ENCODE data around the gene MAP3K20. TPM values are rescaled to one million over a fixed set of nuclear protein-coding genes. Genes with fewer than 3 reads are reported as not detected.
A peak's percentile ranks its signal among the peaks of the same experiment; 100 is the strongest.

The MAP3K20 gene
- total RNA-seq, 1 experiment from 2014 or later: 150 TPM

DNA sequence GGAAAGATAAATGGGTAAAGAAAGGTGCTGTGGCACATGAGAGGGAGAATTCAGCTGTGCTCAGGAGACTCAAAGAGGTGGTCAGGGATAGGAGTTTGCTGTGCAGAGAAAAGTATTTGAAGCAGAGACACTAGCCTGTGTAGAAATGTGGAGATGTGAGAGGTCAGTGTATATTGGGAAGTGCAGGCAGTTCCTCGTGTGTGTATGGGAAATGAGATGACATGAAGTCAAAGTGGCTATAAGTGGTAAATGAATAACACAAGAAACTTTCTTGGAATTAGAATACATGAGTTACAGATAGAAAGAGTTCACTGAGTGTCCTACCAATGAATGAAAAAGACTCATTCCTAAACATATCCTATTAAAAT lies 11.6 kb downstream of the MAP3K20 start:
- CTCF ChIA-PET: interaction anchor here (0.6 to 1.3 kb wide), 5 partner anchors 31 to 130 kb away, joined by 3 read pairs; no protein-coding TSS in a partner anchor

DNA sequence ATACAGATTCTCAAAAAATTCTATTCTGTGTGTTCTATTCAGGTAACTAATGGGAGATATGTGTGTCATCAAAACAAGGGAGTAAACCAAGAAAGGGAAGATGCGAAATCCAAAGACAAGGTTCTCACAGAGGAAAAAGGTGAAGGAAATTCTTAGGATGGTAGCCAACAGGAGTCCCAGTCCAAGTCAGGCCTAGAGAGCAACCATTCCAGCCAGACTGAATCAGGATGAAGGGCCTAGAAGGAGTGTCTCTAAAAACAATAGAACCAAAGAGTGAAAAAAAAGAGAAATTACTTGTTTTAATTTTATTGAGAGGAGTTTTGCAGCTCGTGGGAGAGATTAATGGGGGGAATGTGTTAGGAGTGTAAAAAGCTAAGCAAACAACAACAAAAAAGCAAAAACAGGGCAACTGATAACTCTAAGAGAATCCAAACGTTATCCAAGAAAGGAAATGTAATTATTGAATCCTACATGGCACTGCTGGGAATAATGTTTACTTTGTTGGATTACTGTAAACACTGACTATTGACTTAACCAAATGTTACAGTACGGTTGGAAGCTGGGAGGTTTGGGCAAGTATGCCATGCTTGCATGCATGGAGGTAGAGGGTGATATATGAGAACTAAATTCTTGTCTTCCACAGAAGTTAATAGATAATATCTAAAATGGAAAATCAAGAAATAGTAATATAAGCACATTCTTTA lies 12.3 kb downstream of the MAP3K20 start:
- no peak for DNase-seq (ENCODE audit: unreplicated experiment)
- intact Hi-C loops (cut with micrococcal nuclease): no loop called here
- POLR2A ChIA-PET: interaction anchor here (0.6 to 3.1 kb wide), 9 partner anchors 10 to 122 kb away, joined by 3 to 20 read pairs (median 6); no protein-coding TSS in a partner anchor
- H3K27ac Mint-ChIP-seq (ENCODE audit: low read depth, unreplicated experiment): peak overlapping the region; percentile 62
- no TSS peak for BruUV-seq (replicated peaks)
- no peaks in the 10 kb centered on the region for H3K9me3 Mint-ChIP-seq (ENCODE audit: unreplicated experiment)
- peaks cover 16% of the 10 kb centered on the region for H3K36me3 Mint-ChIP-seq (ENCODE audit: insufficient read depth, unreplicated experiment)
- CTCF ChIA-PET: interaction anchor here (1.2 to 1.3 kb wide), 2 partner anchors 122 to 129 kb away, joined by 3 read pairs; no protein-coding TSS in a partner anchor
- H3K4me3 Mint-ChIP-seq (ENCODE audit: unreplicated experiment): no peak overlapping the region
- peaks cover 18% of the 10 kb centered on the region for H3K4me1 Mint-ChIP-seq (ENCODE audit: insufficient read depth, unreplicated experiment)
- H3K27me3 Mint-ChIP-seq (ENCODE audit: insufficient read depth, unreplicated experiment): no peaks in the 10 kb centered on the region
- TF ChIP-seq, protein P1, sequence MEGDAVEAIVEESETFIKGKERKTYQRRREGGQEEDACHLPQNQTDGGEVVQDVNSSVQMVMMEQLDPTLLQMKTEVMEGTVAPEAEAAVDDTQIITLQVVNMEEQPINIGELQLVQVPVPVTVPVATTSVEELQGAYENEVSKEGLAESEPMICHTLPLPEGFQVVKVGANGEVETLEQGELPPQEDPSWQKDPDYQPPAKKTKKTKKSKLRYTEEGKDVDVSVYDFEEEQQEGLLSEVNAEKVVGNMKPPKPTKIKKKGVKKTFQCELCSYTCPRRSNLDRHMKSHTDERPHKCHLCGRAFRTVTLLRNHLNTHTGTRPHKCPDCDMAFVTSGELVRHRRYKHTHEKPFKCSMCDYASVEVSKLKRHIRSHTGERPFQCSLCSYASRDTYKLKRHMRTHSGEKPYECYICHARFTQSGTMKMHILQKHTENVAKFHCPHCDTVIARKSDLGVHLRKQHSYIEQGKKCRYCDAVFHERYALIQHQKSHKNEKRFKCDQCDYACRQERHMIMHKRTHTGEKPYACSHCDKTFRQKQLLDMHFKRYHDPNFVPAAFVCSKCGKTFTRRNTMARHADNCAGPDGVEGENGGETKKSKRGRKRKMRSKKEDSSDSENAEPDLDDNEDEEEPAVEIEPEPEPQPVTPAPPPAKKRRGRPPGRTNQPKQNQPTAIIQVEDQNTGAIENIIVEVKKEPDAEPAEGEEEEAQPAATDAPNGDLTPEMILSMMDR (IDR thresholded peaks at IDR 0.05; ENCODE audit: unreplicated experiment): no peak

More for the DNA sequence above, 11.6 kb downstream of the MAP3K20 start:
- Mint-ChIP-seq H3K27me3 (ENCODE audit: insufficient read depth, unreplicated experiment) (no peaks in the 10 kb centered on the region), H3K36me3 (ENCODE audit: insufficient read depth, unreplicated experiment) (peaks cover 16% of the 10 kb centered on the region), H3K27ac (ENCODE audit: low read depth, unreplicated experiment) (peak overlapping the region; percentile 62), H3K4me1 (ENCODE audit: insufficient read depth, unreplicated experiment) (peaks cover 25% of the 10 kb centered on the region), H3K9me3 (ENCODE audit: unreplicated experiment) (no peaks in the 10 kb centered on the region), H3K4me3 (ENCODE audit: unreplicated experiment) (no peak overlapping the region)
- POLR2A ChIA-PET: interaction anchor here (0.8 to 3.1 kb wide), 12 partner anchors 8 to 127 kb away, joined by 4 to 20 read pairs (median 6); partner anchors contain the start of gene MAP3K20
- TF ChIP-seq, protein P1 (IDR thresholded peaks at IDR 0.05; ENCODE audit: unreplicated experiment): no peak
- intact Hi-C loops (cut with micrococcal nuclease): no loop called here
- BruUV-seq (replicated peaks): no TSS peak
- no peak for DNase-seq (ENCODE audit: unreplicated experiment)

DNA sequence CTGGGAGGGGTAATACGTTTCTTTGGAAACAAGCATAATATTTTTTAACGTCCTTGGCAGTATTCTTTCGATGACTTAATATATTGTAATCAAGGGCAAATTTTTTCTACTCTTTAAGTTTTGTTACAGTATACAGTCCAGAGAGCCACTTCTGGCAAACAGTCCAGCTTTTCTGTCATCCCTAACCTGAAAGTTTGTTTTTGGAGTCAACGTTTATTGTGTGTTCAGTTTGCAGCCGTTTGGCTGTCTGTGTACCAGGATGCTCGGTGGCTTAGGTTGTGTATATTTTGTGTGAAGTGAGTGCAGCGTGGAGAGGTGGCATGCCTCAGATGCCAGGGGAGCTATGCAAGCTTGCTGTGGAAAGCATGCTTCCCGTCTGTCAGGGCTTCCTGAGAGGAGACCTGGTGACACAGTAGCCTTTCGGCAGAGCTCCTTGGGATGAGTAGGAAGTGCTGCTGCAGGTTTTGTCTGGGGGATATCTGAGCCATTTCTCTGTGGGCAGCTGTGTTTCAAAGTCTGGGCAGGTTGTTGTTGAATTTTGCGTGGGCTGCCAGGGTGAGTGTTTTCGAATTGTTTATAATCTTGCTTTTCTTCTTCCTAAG lies 14.7 kb downstream of the MAP3K20 start:
- Mint-ChIP-seq H3K4me3 (ENCODE audit: unreplicated experiment) (peak overlapping the region; percentile 24), H3K9me3 (ENCODE audit: unreplicated experiment) (no peaks in the 10 kb centered on the region), H3K36me3 (ENCODE audit: insufficient read depth, unreplicated experiment) (peaks cover 19% of the 10 kb centered on the region), H3K27me3 (ENCODE audit: insufficient read depth, unreplicated experiment) (no peaks in the 10 kb centered on the region), H3K4me1 (ENCODE audit: insufficient read depth, unreplicated experiment) (peaks cover 18% of the 10 kb centered on the region), H3K27ac (ENCODE audit: low read depth, unreplicated experiment) (peak overlapping the region; percentile 65)
- ChIA-PET POLR2A (interaction anchor here (0.9 to 2.7 kb wide), 8 partner anchors 9 to 61 kb away, joined by 3 to 16 read pairs (median 4); no protein-coding TSS in a partner anchor), CTCF (interaction anchor here (0.8 to 1.5 kb wide), 7 partner anchors 10 to 285 kb away, joined by 3 to 5 read pairs (median 3); no protein-coding TSS in a partner anchor)
- TF ChIP-seq, protein P1 (IDR thresholded peaks at IDR 0.05; ENCODE audit: unreplicated experiment): no peak
- no TSS peak for BruUV-seq (replicated peaks)
- no peak for DNase-seq (ENCODE audit: unreplicated experiment)
- intact Hi-C loops (cut with micrococcal nuclease): no loop called here

Data from MCF 10A (cell line).